Upper lobe of left lung (tissue), 4 donors: Measurements from ENCODE around the gene AKAP6.

Experiments used
- EP300 ChIP-seq, 4 donors: sonication (generic); formaldehyde crosslinking; IDR thresholded peaks; one replicate each; pipeline ENCODE4 v1.5.1; 2017; ENCODE audit warnings: antibody characterized with exemption in 4 of 4, control low read depth in 2 of 4
- POLR2A ChIP-seq, 4 donors: fragments of 450-650 bp; IDR thresholded peaks; one replicate each; pipeline ENCODE4 v1.5.1; 2016 to 2017; ENCODE audit warnings: antibody characterized with exemption in 4 of 4, mild to moderate bottlenecking in 2 of 4
- POLR2AphosphoS5 ChIP-seq, 2 donors: sonication (generic); formaldehyde crosslinking; IDR thresholded peaks; one replicate each; pipeline ENCODE4 v1.5.1; 2017; ENCODE audit warnings: antibody characterized with exemption in 2 of 2
- TF ChIP-seq, protein P1 (sequence below), 6 experiments: fragments of 450-650 bp in 4 of 6; fragments of 200-600 bp in 2 of 6; sonication (generic) in 2 of 6; IDR thresholded peaks; one replicate each; pipeline ENCODE4 v1.5.1; 2016 to 2019; ENCODE audit warnings: antibody characterized with exemption in 6 of 6

DNA sequence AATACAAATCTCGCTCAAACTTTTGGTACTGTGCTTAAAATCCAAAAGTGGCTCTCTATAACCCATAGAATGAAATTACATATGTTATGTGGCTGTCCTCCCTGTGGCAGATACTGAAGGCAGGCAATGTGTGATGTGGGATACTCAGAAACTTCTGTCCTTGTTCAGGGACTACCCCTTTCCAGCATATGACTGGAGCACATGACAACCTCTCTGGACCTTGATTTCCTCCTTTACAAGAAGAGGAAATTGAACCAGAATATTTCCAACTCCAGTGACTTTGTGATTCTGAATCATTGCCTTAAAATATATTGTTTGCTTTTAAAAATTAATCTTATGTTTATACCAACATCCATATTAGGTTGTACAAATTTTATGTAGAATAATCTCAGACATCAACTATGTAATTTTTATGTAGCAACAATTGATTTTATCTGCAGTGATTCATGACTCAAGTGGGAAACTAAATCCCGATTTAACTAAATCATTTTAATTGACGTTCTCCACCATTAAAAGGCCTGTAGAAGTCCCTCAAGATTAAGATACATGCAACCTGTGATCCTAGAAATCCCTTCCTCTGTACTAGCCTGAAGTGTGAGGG, 162.4 kb downstream of the AKAP6 start:
- no peak for TF ChIP-seq POLR2A (IDR thresholded peaks at IDR 0.05)
- TF ChIP-seq, protein P1, sequence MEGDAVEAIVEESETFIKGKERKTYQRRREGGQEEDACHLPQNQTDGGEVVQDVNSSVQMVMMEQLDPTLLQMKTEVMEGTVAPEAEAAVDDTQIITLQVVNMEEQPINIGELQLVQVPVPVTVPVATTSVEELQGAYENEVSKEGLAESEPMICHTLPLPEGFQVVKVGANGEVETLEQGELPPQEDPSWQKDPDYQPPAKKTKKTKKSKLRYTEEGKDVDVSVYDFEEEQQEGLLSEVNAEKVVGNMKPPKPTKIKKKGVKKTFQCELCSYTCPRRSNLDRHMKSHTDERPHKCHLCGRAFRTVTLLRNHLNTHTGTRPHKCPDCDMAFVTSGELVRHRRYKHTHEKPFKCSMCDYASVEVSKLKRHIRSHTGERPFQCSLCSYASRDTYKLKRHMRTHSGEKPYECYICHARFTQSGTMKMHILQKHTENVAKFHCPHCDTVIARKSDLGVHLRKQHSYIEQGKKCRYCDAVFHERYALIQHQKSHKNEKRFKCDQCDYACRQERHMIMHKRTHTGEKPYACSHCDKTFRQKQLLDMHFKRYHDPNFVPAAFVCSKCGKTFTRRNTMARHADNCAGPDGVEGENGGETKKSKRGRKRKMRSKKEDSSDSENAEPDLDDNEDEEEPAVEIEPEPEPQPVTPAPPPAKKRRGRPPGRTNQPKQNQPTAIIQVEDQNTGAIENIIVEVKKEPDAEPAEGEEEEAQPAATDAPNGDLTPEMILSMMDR (IDR thresholded peaks at IDR 0.05), result no peak
- no peak for TF ChIP-seq EP300 (IDR thresholded peaks at IDR 0.05)
- no peak for TF ChIP-seq POLR2AphosphoS5 (IDR thresholded peaks at IDR 0.05)
